Uterus (tissue), 4 donors: ENCODE measurements around the gene NT5DC3. TPM values are rescaled to one million over a fixed set of nuclear protein-coding genes. Genes with fewer than 3 reads are reported as not detected.

ENCODE experiments used
- DNase-seq, 2 donors: peaks; one replicate each; pipeline ENCODE4 v3.0.0-alpha.2; 2019 to 2020
- H3K27ac ChIP-seq, 2 donors: fragments of 200-600 bp; sonication (generic); 1 replicate in 1 of 2; 2 replicates in 1 of 2; pipeline ENCODE4 v1.5.1; 2016 to 2018
- H3K27me3 ChIP-seq, 2 donors: fragments of 200-600 bp; sonication (generic); one replicate each; pipeline ENCODE4 v1.5.1; 2018 to 2019; ENCODE audit warnings: control low read depth in 1 of 2
- H3K36me3 ChIP-seq, 2 donors: fragments of 200-600 bp; sonication (generic); one replicate each; pipeline ENCODE4 v1.5.1; 2019; ENCODE audit warnings: control low read depth in 1 of 2
- H3K4me1 ChIP-seq, 2 donors: fragments of 200-600 bp; sonication (generic); one replicate each; pipeline ENCODE4 v1.5.1; 2018 to 2019; ENCODE audit warnings: control low read depth in 1 of 2
- H3K4me3 ChIP-seq, 2 donors: fragments of 200-600 bp; sonication (generic); 1 replicate in 1 of 2; 2 replicates in 1 of 2; pipeline ENCODE4 v1.5.1; 2018 to 2019; ENCODE audit warnings: mild to moderate bottlenecking in 1 of 2
- H3K9me3 ChIP-seq, 2 donors: fragments of 200-600 bp; sonication (generic); one replicate each; pipeline ENCODE4 v1.5.1; 2019; ENCODE audit warnings: control low read depth in 1 of 2
- POLR2A ChIP-seq, 2 donors: fragments of 450-650 bp; IDR thresholded peaks; one replicate each; pipeline ENCODE4 v1.6.1; 2016; ENCODE audit warnings: antibody characterized with exemption in 2 of 2, mild to moderate bottlenecking in 1 of 2, moderate library complexity in 1 of 2
- intact Hi-C: fragments of 100-400 bp; cut with DNase I; formaldehyde crosslinking; loops from one replicate; pipeline ENCODE4 v1.15.1; 2023; ENCODE audit warnings: low total_unique reads
- total RNA-seq, 4 donors: library from RNA; depleted of rRNA in 3 of 4; stranded (reverse); fragments of >200 nt in 3 of 4; gene quantifications; one replicate each; pipeline versions ENCODE4 v1.1.0 to v1.2.4, GENCODE V29; 2014 to 2023
- TF ChIP-seq, protein P1 (sequence below), 4 experiments: fragments of 200-600 bp in 2 of 4; fragments of 450-650 bp in 2 of 4; sonication (generic) in 2 of 4; IDR thresholded peaks; one replicate each; pipeline ENCODE4 v1.5.1; 2016 to 2019; ENCODE audit warnings: antibody characterized with exemption in 4 of 4, mild to moderate bottlenecking in 2 of 4, moderate library complexity in 1 of 4
- donor health status: DM: yes; HTN: yes; CAD: no.

NT5DC3 gene
- total RNA-seq, 4 donors from 2014 or later: 5.6 to 60.9 (median 15.9) TPM

DNA sequence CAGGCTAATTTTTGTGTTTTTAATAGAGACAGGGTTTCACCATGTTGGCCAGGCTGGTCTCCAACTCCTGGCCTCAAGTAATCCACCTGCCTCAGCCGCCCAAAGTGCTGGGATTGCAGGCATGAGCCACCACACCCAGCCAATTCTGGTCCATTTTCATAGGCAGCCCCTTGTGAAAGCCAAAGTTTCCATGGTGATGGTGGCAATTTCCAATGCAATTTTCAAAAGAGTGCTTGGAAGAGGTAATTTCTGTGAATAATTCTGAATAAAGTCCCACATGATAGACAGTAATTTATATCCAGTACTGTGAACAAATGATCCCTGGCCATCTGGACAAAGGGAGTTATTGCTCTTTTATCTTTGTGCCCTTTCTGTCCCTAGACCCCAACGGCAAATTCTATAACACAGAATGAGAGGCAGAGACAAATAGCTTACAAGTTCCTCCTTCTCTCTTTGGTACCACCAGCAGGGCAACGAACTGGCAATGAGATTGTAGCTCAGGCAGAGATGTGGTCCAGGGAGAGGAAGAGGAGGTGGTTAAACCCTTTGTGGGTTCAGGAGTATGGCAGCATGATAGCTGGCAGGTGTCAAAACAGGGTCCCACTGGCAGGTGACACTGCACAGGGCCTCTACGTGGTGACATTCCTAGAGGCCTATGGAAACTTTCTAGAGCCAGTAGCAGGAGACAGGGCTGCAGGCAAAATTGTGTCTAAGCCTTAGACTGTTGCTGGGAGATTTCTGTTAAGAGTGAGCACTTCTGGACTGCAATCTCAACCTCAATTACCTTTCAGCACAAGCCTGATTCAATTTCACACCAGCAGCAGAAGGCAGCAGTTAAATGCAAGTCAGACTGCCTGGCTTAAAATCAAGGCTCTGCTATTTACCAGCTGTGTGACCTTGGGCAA is 46.5 kb downstream of the NT5DC3 start:
- Histone ChIP-seq H3K4me3 (no peak overlapping the region), H3K4me1 (peaks cover 0 to 2% of the 10 kb centered on the region in 2 donors), H3K27ac (no peak overlapping the region), H3K36me3 (no peaks in the 10 kb centered on the region), H3K27me3 (no peaks in the 10 kb centered on the region), H3K9me3 (no peaks in the 10 kb centered on the region)
- no peak for TF ChIP-seq POLR2A (IDR thresholded peaks at IDR 0.05)
- TF ChIP-seq, protein P1, sequence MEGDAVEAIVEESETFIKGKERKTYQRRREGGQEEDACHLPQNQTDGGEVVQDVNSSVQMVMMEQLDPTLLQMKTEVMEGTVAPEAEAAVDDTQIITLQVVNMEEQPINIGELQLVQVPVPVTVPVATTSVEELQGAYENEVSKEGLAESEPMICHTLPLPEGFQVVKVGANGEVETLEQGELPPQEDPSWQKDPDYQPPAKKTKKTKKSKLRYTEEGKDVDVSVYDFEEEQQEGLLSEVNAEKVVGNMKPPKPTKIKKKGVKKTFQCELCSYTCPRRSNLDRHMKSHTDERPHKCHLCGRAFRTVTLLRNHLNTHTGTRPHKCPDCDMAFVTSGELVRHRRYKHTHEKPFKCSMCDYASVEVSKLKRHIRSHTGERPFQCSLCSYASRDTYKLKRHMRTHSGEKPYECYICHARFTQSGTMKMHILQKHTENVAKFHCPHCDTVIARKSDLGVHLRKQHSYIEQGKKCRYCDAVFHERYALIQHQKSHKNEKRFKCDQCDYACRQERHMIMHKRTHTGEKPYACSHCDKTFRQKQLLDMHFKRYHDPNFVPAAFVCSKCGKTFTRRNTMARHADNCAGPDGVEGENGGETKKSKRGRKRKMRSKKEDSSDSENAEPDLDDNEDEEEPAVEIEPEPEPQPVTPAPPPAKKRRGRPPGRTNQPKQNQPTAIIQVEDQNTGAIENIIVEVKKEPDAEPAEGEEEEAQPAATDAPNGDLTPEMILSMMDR (IDR thresholded peaks at IDR 0.05): no peak
- intact Hi-C loops: no loop called here
- no peak for DNase-seq

DNA sequence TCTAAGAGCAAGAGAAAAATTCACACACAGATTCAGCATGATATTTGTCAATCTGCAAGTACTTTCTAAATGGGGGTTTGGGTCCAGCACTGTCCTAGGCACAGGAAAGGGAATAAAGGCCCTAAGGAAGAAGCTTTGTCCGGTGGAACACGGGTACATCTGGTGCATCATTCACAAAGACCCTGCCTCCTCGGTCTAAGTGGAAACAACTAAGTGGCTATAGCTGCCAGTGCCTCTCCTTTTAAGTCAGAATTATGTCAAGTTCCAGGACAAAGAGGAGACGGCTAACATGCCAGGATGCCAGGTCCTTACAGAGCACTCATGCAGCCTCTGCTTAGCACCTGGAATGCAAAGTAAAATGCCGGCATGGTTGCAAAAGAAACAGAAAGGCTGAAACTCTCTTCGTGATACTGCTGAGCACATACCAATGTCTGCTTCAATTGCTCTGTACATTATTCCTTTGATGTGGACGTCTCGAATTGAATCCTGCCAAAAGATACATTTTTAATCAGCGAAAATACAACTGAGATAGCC is 47.5 kb downstream of the NT5DC3 start:
- H3K27me3 ChIP-seq: no peaks in the 10 kb centered on the region
- H3K4me3 ChIP-seq: no peak overlapping the region
- intact Hi-C loops: no loop called here
- DNase-seq: no peak
- H3K36me3 ChIP-seq: no peaks in the 10 kb centered on the region
- no peaks in the 10 kb centered on the region for H3K9me3 ChIP-seq
- no peaks in the 10 kb centered on the region for H3K4me1 ChIP-seq
- TF ChIP-seq POLR2A (IDR thresholded peaks at IDR 0.05): no peak
- TF ChIP-seq, protein P1 (IDR thresholded peaks at IDR 0.05): no peak
- H3K27ac ChIP-seq: no peak overlapping the region

GRCh38 chr12:103793046-103793445 is 48.0 kb downstream of the NT5DC3 start:
- Histone ChIP-seq H3K9me3 (no peaks in the 10 kb centered on the region), H3K4me1 (no peaks in the 10 kb centered on the region), H3K4me3 (no peak overlapping the region), H3K27me3 (no peaks in the 10 kb centered on the region), H3K36me3 (no peaks in the 10 kb centered on the region), H3K27ac (no peak overlapping the region)
- intact Hi-C loops: no loop called here
- no peak for TF ChIP-seq POLR2A (IDR thresholded peaks at IDR 0.05)
- TF ChIP-seq, protein P1 (IDR thresholded peaks at IDR 0.05): no peak
- no peak for DNase-seq

DNA sequence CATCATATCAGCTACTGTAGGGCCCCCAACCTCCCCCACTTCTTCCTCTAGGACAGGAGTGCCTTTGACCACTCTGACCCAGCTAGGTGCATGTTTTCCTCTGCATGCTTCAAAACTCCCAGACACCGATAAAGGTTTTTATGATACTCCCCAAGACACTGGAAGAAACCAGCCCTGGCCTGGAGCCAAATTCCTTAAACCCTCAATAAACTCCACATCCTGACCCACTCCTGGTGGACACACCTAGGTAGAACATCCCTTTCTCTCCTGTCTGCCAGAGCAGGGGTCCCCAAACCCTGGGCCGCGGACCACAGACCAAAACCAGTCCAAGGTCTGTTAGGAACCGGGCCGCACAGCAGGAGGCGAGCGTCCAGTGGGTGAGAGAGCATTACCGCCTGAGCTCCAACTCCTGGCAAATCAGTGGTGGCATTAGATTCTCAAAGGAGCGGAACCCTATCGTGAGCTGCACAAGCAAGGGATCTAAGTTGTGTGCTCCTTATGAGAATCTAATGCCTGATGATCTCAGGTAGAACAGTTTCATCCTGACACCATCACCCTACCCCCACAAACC is 49.6 kb downstream of the NT5DC3 start:
- no peak for TF ChIP-seq POLR2A (IDR thresholded peaks at IDR 0.05)
- TF ChIP-seq, protein P1 (IDR thresholded peaks at IDR 0.05): no peak
- DNase-seq: no peak
- Histone ChIP-seq H3K4me3 (no peak overlapping the region), H3K36me3 (no peaks in the 10 kb centered on the region), H3K9me3 (no peaks in the 10 kb centered on the region), H3K27me3 (no peaks in the 10 kb centered on the region), H3K27ac (no peak overlapping the region), H3K4me1 (no peaks in the 10 kb centered on the region)
- intact Hi-C loops: no loop called here

DNA sequence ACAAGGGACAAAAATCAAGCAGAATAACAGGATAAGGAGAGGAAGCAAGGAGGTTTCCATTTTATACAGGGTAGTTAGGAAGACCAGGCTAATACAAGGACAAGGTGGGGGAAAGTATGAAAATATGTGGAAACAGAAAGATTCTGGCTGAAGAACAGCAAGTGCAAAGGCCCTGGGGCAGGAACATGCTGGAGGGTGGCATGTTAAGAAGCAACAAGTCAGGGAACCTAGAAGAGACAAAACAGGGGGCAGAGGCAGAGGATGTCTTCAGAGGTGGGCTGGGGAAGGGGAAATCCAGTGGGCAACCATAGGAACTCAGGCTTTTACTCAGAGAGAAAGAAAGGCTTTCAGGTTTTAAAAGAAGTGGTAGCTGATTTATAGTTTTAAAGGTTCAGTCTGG is 54.8 kb downstream of the NT5DC3 start:
- Histone ChIP-seq H3K36me3 (no peaks in the 10 kb centered on the region), H3K9me3 (no peaks in the 10 kb centered on the region), H3K27me3 (no peaks in the 10 kb centered on the region), H3K4me1 (no peaks in the 10 kb centered on the region), H3K27ac (no peak overlapping the region), H3K4me3 (no peak overlapping the region)
- intact Hi-C loops: no loop called here
- DNase-seq: no peak
- TF ChIP-seq POLR2A (IDR thresholded peaks at IDR 0.05): no peak
- TF ChIP-seq, protein P1 (IDR thresholded peaks at IDR 0.05): no peak
